CD8-positive, alpha-beta memory T cell (primary cell): Measurements from ENCODE around the gene SLC6A6. TPM values are rescaled to one million over a fixed set of nuclear protein-coding genes. Genes with fewer than 3 reads are reported as not detected.
A peak's percentile ranks its signal among the peaks of the same experiment; 100 is the strongest.

Source experiments
- CTCF ChIA-PET: fragments of 350-600 bp; sonication (Branson Sonifier 250); formaldehyde crosslinking; loops from one replicate; lab custom pipeline; 2021; ENCODE audit warnings: antibody characterized with exemption; lab: Charles Lee
- POLR2A ChIA-PET: fragments of 350-600 bp; sonication (Branson Sonifier 250); formaldehyde crosslinking; loops from one replicate; lab custom pipeline; 2021; ENCODE audit warnings: antibody characterized with exemption; lab: Charles Lee
- DNase-seq, 5 donors: peaks; one replicate each; pipeline versions ENCODE4 v3.0.0 to v3.0.0-alpha.2; 2020 to 2022; ENCODE audit warnings: mixed read lengths in 1 of 5
- H3K27ac ChIP-seq: one replicate; pipeline ENCODE4 v1.7.0; 2013; ENCODE audit warnings: low read depth, mild to moderate bottlenecking, low read length, moderate library complexity
- H3K27me3 ChIP-seq: 2 replicates; pipeline ENCODE4 v1.7.0; 2013; ENCODE audit warnings: low read length, mild to moderate bottlenecking; ENCODE audit not compliant: insufficient read depth, poor library complexity, severe bottlenecking
- H3K36me3 ChIP-seq: 2 replicates; pipeline ENCODE4 v1.7.0; 2013; ENCODE audit warnings: mild to moderate bottlenecking, low read length, moderate library complexity; ENCODE audit not compliant: insufficient read depth
- H3K4me1 ChIP-seq: 2 replicates; pipeline ENCODE4 v1.7.0; 2013; ENCODE audit warnings: mild to moderate bottlenecking, low read length, moderate library complexity; ENCODE audit not compliant: insufficient read depth
- H3K4me3 ChIP-seq: 2 replicates; pipeline ENCODE4 v1.7.0; 2013; ENCODE audit warnings: mild to moderate bottlenecking, low read length
- H3K9me3 ChIP-seq: 2 replicates; pipeline ENCODE4 v1.7.0; 2013; ENCODE audit warnings: mild to moderate bottlenecking, low read length
- H3K27ac Mint-ChIP-seq, 8 donors: one replicate each; pipeline ENCODE4 v1.8.0; 2020 to 2021; ENCODE audit warnings: mixed read lengths in 8 of 8, mild to moderate bottlenecking in 6 of 8, inconsistent platforms in 3 of 8, moderate library complexity in 3 of 8
- H3K27me3 Mint-ChIP-seq, 2 donors: one replicate each; pipeline ENCODE4 v1.8.0; 2020 to 2021; ENCODE audit warnings: mixed read lengths in 2 of 2, mild to moderate bottlenecking in 1 of 2, moderate library complexity in 1 of 2
- H3K36me3 Mint-ChIP-seq, 3 donors: one replicate each; pipeline ENCODE4 v1.8.0; 2020 to 2021; ENCODE audit warnings: mixed read lengths in 3 of 3, inconsistent platforms in 1 of 3, mild to moderate bottlenecking in 1 of 3
- H3K4me1 Mint-ChIP-seq, 3 donors: one replicate each; pipeline ENCODE4 v1.8.0; 2020 to 2021; ENCODE audit warnings: mixed read lengths in 3 of 3, inconsistent platforms in 1 of 3, mild to moderate bottlenecking in 1 of 3
- H3K4me3 Mint-ChIP-seq, 7 donors: one replicate each; pipeline ENCODE4 v1.8.0; 2020 to 2021; ENCODE audit warnings: mixed read lengths in 7 of 7, mild to moderate bottlenecking in 6 of 7, moderate library complexity in 4 of 7, inconsistent platforms in 2 of 7
- H3K9me3 Mint-ChIP-seq, 5 donors: one replicate each; pipeline ENCODE4 v1.8.0; 2020 to 2022; ENCODE audit warnings: mixed read lengths in 5 of 5, mild to moderate bottlenecking in 3 of 5, moderate library complexity in 2 of 5, inconsistent platforms in 1 of 5
- polyA plus RNA-seq: library from polyadenylated mRNA; unstranded; fragments of 300-500 nt; fragmentation: Illumina TruSeq; gene quantifications from one replicate; pipeline ENCODE4 v1.2.3, GENCODE V29; 2021
- total RNA-seq, 2 experiments: library from RNA; stranded (reverse); gene quantifications; one replicate each; pipeline ENCODE4 v1.2.3, GENCODE V29; 2021

The SLC6A6 gene
- total and polyA plus RNA-seq, 3 experiments from 2014 or later = 6.6 to 44.6 (median 44.5) TPM

GRCh38 chr3:14411166-14411526 is 8.7 kb downstream of the SLC6A6 start:
- Histone ChIP-seq H3K27me3 (no peaks in the 10 kb centered on the region), H3K9me3 (no peaks in the 10 kb centered on the region), H3K4me3 (no peak overlapping the region), H3K4me1 (peaks cover 5% of the 10 kb centered on the region), H3K27ac (peak overlapping the region; percentile 89), H3K36me3 (no peaks in the 10 kb centered on the region)
- H3K9me3 Mint-ChIP-seq = no peaks in the 10 kb centered on the region
- H3K4me1 Mint-ChIP-seq = peaks cover 21 to 63% (median 31%) of the 10 kb centered on the region in 3 donors
- POLR2A ChIA-PET = no interaction called here
- H3K4me3 Mint-ChIP-seq = no peak overlapping the region
- H3K36me3 Mint-ChIP-seq = peaks cover 0 to 59% (median 7%) of the 10 kb centered on the region in 3 donors
- H3K27me3 Mint-ChIP-seq = no peaks in the 10 kb centered on the region
- H3K27ac Mint-ChIP-seq = peak overlapping the region in 4 of 8 donors; percentile 35 to 72 (median 60)
- CTCF ChIA-PET = interaction anchor here (1.0 to 1.1 kb wide), 2 partner anchors 20 to 56 kb away, joined by 4 read pairs; no protein-coding TSS in a partner anchor
- DNase-seq = no peak

GRCh38 chr3:14411988-14412387 is 9.6 kb downstream of the SLC6A6 start:
- Histone ChIP-seq H3K36me3 (no peaks in the 10 kb centered on the region), H3K27ac (no peak overlapping the region), H3K27me3 (no peaks in the 10 kb centered on the region), H3K4me1 (no peaks in the 10 kb centered on the region), H3K9me3 (no peaks in the 10 kb centered on the region), H3K4me3 (no peak overlapping the region)
- Mint-ChIP-seq H3K36me3 (peaks cover 0 to 63% (median 4%) of the 10 kb centered on the region in 3 donors), H3K4me3 (no peak overlapping the region), H3K27ac (peak overlapping the region in 1 of 8 donors; percentile 5), H3K27me3 (no peaks in the 10 kb centered on the region), H3K4me1 (peaks cover 15 to 56% (median 24%) of the 10 kb centered on the region in 3 donors), H3K9me3 (no peaks in the 10 kb centered on the region)
- ChIA-PET CTCF (interaction anchor here (1.0 to 1.1 kb wide), 2 partner anchors 20 to 55 kb away, joined by 4 read pairs; no protein-coding TSS in a partner anchor), POLR2A (no interaction called here)
- DNase-seq = no peak

DNA sequence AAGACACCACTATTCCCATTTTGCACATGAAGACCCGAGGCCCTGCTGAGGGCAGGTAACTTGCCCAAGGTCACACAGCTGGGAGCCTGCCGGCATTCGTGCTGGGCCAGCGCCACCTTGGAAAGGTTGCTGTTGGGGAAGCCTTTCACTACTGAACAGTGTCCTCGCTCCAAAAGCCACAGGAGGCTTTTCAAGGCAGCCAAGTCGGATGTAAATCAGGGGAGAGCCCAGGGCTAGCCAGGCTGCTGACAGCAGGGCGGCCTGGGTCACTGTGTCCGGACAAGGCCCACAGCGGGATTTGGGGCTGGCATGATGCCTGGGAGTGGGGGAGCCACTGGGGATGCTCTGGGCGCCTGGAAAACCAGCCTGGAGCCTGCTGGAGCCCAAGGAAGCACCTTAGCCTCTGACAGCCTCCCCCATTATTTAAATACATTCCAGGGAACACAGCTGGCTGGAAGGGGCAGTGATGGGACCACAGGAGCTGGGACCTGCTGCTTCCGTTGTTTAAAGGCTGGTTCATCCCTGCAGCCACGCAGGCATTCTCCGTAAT is 10.5 kb downstream of the SLC6A6 start:
- Histone ChIP-seq H3K36me3 (peaks cover 2% of the 10 kb centered on the region), H3K9me3 (no peaks in the 10 kb centered on the region), H3K4me3 (no peak overlapping the region), H3K4me1 (no peaks in the 10 kb centered on the region), H3K27ac (peak overlapping the region; percentile 18), H3K27me3 (no peaks in the 10 kb centered on the region)
- CTCF ChIA-PET = no interaction called here
- peaks cover 0 to 62% (median 5%) of the 10 kb centered on the region in 3 donors for H3K36me3 Mint-ChIP-seq
- no peak overlapping the region for H3K4me3 Mint-ChIP-seq
- POLR2A ChIA-PET = no interaction called here
- H3K4me1 Mint-ChIP-seq = peaks cover 13 to 47% (median 16%) of the 10 kb centered on the region in 3 donors
- H3K9me3 Mint-ChIP-seq = no peaks in the 10 kb centered on the region
- DNase-seq = no peak
- no peaks in the 10 kb centered on the region for H3K27me3 Mint-ChIP-seq
- H3K27ac Mint-ChIP-seq = peak overlapping the region in 1 of 8 donors; percentile 50

GRCh38 chr3:14413381-14414071 is 11.1 kb downstream of the SLC6A6 start:
- Histone ChIP-seq H3K27ac (peak overlapping the region; percentile 18), H3K36me3 (peaks cover 9% of the 10 kb centered on the region), H3K27me3 (no peaks in the 10 kb centered on the region), H3K4me3 (no peak overlapping the region), H3K4me1 (no peaks in the 10 kb centered on the region), H3K9me3 (no peaks in the 10 kb centered on the region)
- CTCF ChIA-PET = no interaction called here
- H3K27ac Mint-ChIP-seq = peak overlapping the region in 2 of 8 donors; percentile 40 to 65
- DNase-seq = no peak
- no peak overlapping the region for H3K4me3 Mint-ChIP-seq
- POLR2A ChIA-PET = no interaction called here
- no peaks in the 10 kb centered on the region for H3K9me3 Mint-ChIP-seq
- H3K4me1 Mint-ChIP-seq = peaks cover 13 to 45% (median 15%) of the 10 kb centered on the region in 3 donors
- H3K36me3 Mint-ChIP-seq = peaks cover 0 to 67% (median 6%) of the 10 kb centered on the region in 3 donors
- no peaks in the 10 kb centered on the region for H3K27me3 Mint-ChIP-seq

- CTCF ChIA-PET = interaction anchor here (1.6 kb wide), 1 partner anchor 13 kb away, joined by 6 read pairs; the partner anchor contains the start of gene SLC6A6
- H3K36me3 Mint-ChIP-seq = peaks cover 0 to 73% (median 6%) of the 10 kb centered on the region in 3 donors
- no peaks in the 10 kb centered on the region for H3K4me1 ChIP-seq
- H3K9me3 Mint-ChIP-seq = no peaks in the 10 kb centered on the region
- peak overlapping the region in 1 of 7 donors; percentile 7 for H3K4me3 Mint-ChIP-seq
- peak overlapping the region in 7 of 8 donors; percentile 14 to 72 (median 33) for H3K27ac Mint-ChIP-seq
- no peak for DNase-seq
- H3K4me1 Mint-ChIP-seq = peaks cover 10 to 36% (median 13%) of the 10 kb centered on the region in 3 donors
- H3K9me3 ChIP-seq = no peaks in the 10 kb centered on the region
- H3K27ac ChIP-seq = no peak overlapping the region
- H3K27me3 ChIP-seq = no peaks in the 10 kb centered on the region
- POLR2A ChIA-PET = interaction anchor here (0.9 kb wide), 1 partner anchor 11 kb away, joined by 3 read pairs; no protein-coding TSS in a partner anchor
- H3K27me3 Mint-ChIP-seq = no peaks in the 10 kb centered on the region
- H3K36me3 ChIP-seq = peaks cover 9% of the 10 kb centered on the region
- H3K4me3 ChIP-seq = no peak overlapping the region
Measured at GRCh38 chr3:14414846-14415464, 12.5 kb downstream of the SLC6A6 start.

GRCh38 chr3:14415501-14415900 is 13.1 kb downstream of the SLC6A6 start:
- Histone ChIP-seq H3K27me3 (no peaks in the 10 kb centered on the region), H3K36me3 (peaks cover 9% of the 10 kb centered on the region), H3K9me3 (no peaks in the 10 kb centered on the region), H3K4me3 (no peak overlapping the region), H3K4me1 (no peaks in the 10 kb centered on the region), H3K27ac (no peak overlapping the region)
- no peaks in the 10 kb centered on the region for H3K27me3 Mint-ChIP-seq
- peaks cover 0 to 68% (median 6%) of the 10 kb centered on the region in 3 donors for H3K36me3 Mint-ChIP-seq
- DNase-seq = no peak
- no peak overlapping the region for H3K4me3 Mint-ChIP-seq
- ChIA-PET POLR2A (interaction anchor here (0.9 to 1.0 kb wide), 2 partner anchors 10 to 17 kb away, joined by 3 read pairs; no protein-coding TSS in a partner anchor), CTCF (interaction anchor here (1.6 kb wide), 1 partner anchor 13 kb away, joined by 6 read pairs; the partner anchor contains the start of gene SLC6A6)
- peak overlapping the region in 5 of 8 donors; percentile 21 to 42 (median 27) for H3K27ac Mint-ChIP-seq
- H3K4me1 Mint-ChIP-seq = peaks cover 10 to 31% (median 12%) of the 10 kb centered on the region in 3 donors
- H3K9me3 Mint-ChIP-seq = no peaks in the 10 kb centered on the region

DNA sequence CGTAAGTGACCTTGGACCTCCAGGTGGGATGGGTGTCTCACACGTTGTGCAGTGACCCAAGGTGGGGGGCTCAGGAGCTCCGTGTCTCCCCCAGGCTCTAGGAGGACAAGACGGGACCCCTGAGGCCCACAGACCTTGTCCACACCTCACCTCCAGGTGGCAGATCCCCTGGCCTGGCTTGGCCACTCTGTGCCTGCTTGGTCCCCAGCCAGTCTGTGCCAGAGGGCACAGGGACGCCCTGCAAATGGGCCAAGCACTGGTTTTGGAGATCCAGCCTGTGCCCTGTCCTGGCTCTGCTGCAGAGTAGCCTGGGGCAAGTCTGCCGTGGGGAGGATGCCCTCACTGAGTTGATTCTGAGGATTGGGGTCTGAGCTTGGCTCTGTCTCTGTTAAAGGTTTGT is 14.0 kb downstream of the SLC6A6 start:
- H3K4me3 ChIP-seq = no peak overlapping the region
- Mint-ChIP-seq H3K27ac (peak overlapping the region in 2 of 8 donors; percentile 37 to 42), H3K9me3 (no peaks in the 10 kb centered on the region), H3K36me3 (peaks cover 0 to 66% (median 3%) of the 10 kb centered on the region in 3 donors), H3K27me3 (no peaks in the 10 kb centered on the region), H3K4me1 (peaks cover 9 to 29% (median 19%) of the 10 kb centered on the region in 3 donors), H3K4me3 (no peak overlapping the region)
- H3K9me3 ChIP-seq = no peaks in the 10 kb centered on the region
- no peaks in the 10 kb centered on the region for H3K27me3 ChIP-seq
- H3K27ac ChIP-seq = no peak overlapping the region
- peaks cover 9% of the 10 kb centered on the region for H3K36me3 ChIP-seq
- no peaks in the 10 kb centered on the region for H3K4me1 ChIP-seq
- CTCF ChIA-PET = no interaction called here
- POLR2A ChIA-PET = interaction anchor here (1.0 kb wide), 1 partner anchor 16 kb away, joined by 3 read pairs; no protein-coding TSS in a partner anchor
- no peak for DNase-seq
